Glutamatergic neuron (in vitro differentiated cells): ENCODE data around the gene ARHGDIB. TPM values are rescaled to one million over a fixed set of nuclear protein-coding genes. Genes with fewer than 3 reads are reported as not detected.

Experiments
- DNase-seq: peaks from one replicate; pipeline ENCODE4 v3.0.0; 2022
- H3K27ac Mint-ChIP-seq: one replicate; pipeline ENCODE4 v1.8.0; 2020; ENCODE audit warnings: mild to moderate bottlenecking, mixed read lengths, inconsistent platforms; ENCODE audit not compliant: unreplicated experiment
- H3K27me3 Mint-ChIP-seq: one replicate; pipeline ENCODE4 v1.8.0; 2020; ENCODE audit warnings: mild to moderate bottlenecking, moderate library complexity, mixed read lengths, inconsistent platforms; ENCODE audit not compliant: unreplicated experiment
- H3K36me3 Mint-ChIP-seq: one replicate; pipeline ENCODE4 v1.8.0; 2020; ENCODE audit warnings: mild to moderate bottlenecking, mixed read lengths, inconsistent platforms; ENCODE audit not compliant: unreplicated experiment
- H3K4me1 Mint-ChIP-seq: one replicate; pipeline ENCODE4 v1.8.0; 2020; ENCODE audit warnings: mild to moderate bottlenecking, low read depth, mixed read lengths, inconsistent platforms; ENCODE audit not compliant: unreplicated experiment
- H3K4me3 Mint-ChIP-seq: one replicate; pipeline ENCODE4 v1.8.0; 2020; ENCODE audit warnings: mild to moderate bottlenecking, mixed read lengths, inconsistent platforms; ENCODE audit not compliant: unreplicated experiment
- H3K9me3 Mint-ChIP-seq: one replicate; pipeline ENCODE4 v1.8.0; 2020; ENCODE audit warnings: mild to moderate bottlenecking, moderate library complexity, mixed read lengths, inconsistent platforms; ENCODE audit not compliant: unreplicated experiment
- CTCF ChIP-seq: fragments of 200-600 bp; sonication (generic); IDR thresholded peaks from one replicate; pipeline ENCODE4 v1.5.0; 2021; ENCODE audit not compliant: partially characterized antibody, unreplicated experiment
- total RNA-seq: library from RNA; stranded (reverse); fragmentation: NEBNext Ultra II Directional; extraction: Animal tissue kit (Norgen Biotek cat#: 25700); gene quantifications from one replicate; pipeline ENCODE4 v1.2.1, GENCODE V29; 2021; ENCODE audit not compliant: unreplicated experiment

ARHGDIB gene
- total RNA-seq, 1 donor from 2014 or later, result not detected

GRCh38 chr12:14946162-14946561, 15.2 kb downstream of the ARHGDIB start:
- Mint-ChIP-seq H3K9me3 (peaks cover 2% of the 10 kb centered on the region), H3K4me3 (no peak overlapping the region), H3K4me1 (no peaks in the 10 kb centered on the region), H3K36me3 (no peaks in the 10 kb centered on the region), H3K27me3 (no peaks in the 10 kb centered on the region), H3K27ac (no peak overlapping the region)
- TF ChIP-seq CTCF, result no peak
- no peak for DNase-seq

GRCh38 chr12:14942196-14942931, 19.0 kb downstream of the ARHGDIB start:
- Mint-ChIP-seq H3K36me3 (no peaks in the 10 kb centered on the region), H3K9me3 (peaks cover 2% of the 10 kb centered on the region), H3K27ac (no peak overlapping the region), H3K4me1 (no peaks in the 10 kb centered on the region), H3K27me3 (no peaks in the 10 kb centered on the region), H3K4me3 (no peak overlapping the region)
- TF ChIP-seq CTCF, result no peak
- DNase-seq, result no peak

GRCh38 chr12:14941369-14941768, 20.0 kb downstream of the ARHGDIB start:
- H3K27me3 Mint-ChIP-seq, result no peaks in the 10 kb centered on the region

GRCh38 chr12:14938301-14938700, 23.1 kb downstream of the ARHGDIB start, which contains the start of gene ERP27:
Gene ERP27 (minus strand): TSS chr12:14938537. CDS start chr12:14938508, 29 bp downstream.
- no peak within 1 kb of the TSS for H3K4me3 Mint-ChIP-seq
- no peaks in the 10 kb centered on the region for H3K9me3 Mint-ChIP-seq
- no peaks in the 10 kb centered on the region for H3K36me3 Mint-ChIP-seq
- H3K27me3 Mint-ChIP-seq, result no peaks in the 10 kb centered on the region
- H3K27ac Mint-ChIP-seq, result no peak within 1 kb of the TSS
- no peak for TF ChIP-seq CTCF
- DNase-seq, result no peak
- H3K4me1 Mint-ChIP-seq, result peaks cover 4% of the 10 kb centered on the region

More at GRCh38 chr12:14941369-14941768, 20.0 kb downstream of the ARHGDIB start:
- no peak overlapping the region for H3K4me3 Mint-ChIP-seq
- TF ChIP-seq CTCF, result no peak
- no peak for DNase-seq
- peaks cover 4% of the 10 kb centered on the region for H3K4me1 Mint-ChIP-seq
- H3K9me3 Mint-ChIP-seq, result peaks cover 2% of the 10 kb centered on the region
- no peak overlapping the region for H3K27ac Mint-ChIP-seq
- no peaks in the 10 kb centered on the region for H3K36me3 Mint-ChIP-seq

GRCh38 chr12:14937689-14938088, 23.7 kb downstream of the ARHGDIB start:
- H3K27me3 Mint-ChIP-seq, result no peaks in the 10 kb centered on the region
- TF ChIP-seq CTCF, result no peak
- no peak overlapping the region for H3K4me3 Mint-ChIP-seq
- no peak for DNase-seq
- no peak overlapping the region for H3K27ac Mint-ChIP-seq
- H3K9me3 Mint-ChIP-seq, result no peaks in the 10 kb centered on the region
- H3K36me3 Mint-ChIP-seq, result no peaks in the 10 kb centered on the region
- H3K4me1 Mint-ChIP-seq, result peaks cover 4% of the 10 kb centered on the region
